NCI-H446 (cell line): ENCODE data around the gene SYNGR3.
"Not testable (repeated sequence)": the region's sequence is repeated elsewhere in the genome, so short reads cannot be mapped to it uniquely, and the experiment has no call there.

Source experiments
- DNase-seq, 2 experiments: peaks; one replicate each; lab custom pipeline; 2025; lab: John Stamatoyannopoulos, UW

SYNGR3 gene

GRCh38 chr16:2028620-2029220 is 39.0 kb downstream of the SYNGR3 start:
- no peak for DNase-seq

GRCh38 chr16:2029350-2029749 is 39.6 kb downstream of the SYNGR3 start:
- DNase-seq, result no peak

- no peak for DNase-seq
Measured at GRCh38 chr16:2030036-2030435, 40.3 kb downstream of the SYNGR3 start.

GRCh38 chr16:2031081-2031577 is 41.4 kb downstream of the SYNGR3 start:
- DNase-seq, result no peak

GRCh38 chr16:2032285-2033056 is 42.7 kb downstream of the SYNGR3 start:
- no peak for DNase-seq

GRCh38 chr16:2033057-2033908 is 43.5 kb downstream of the SYNGR3 start:
- DNase-seq, result no peak

- DNase-seq, result not testable (repeated sequence)
Measured at GRCh38 chr16:2033909-2034695, 44.3 kb downstream of the SYNGR3 start.

- no peak for DNase-seq
Measured at GRCh38 chr16:2034696-2035430, 45.1 kb downstream of the SYNGR3 start.

GRCh38 chr16:2035431-2036199 is 45.8 kb downstream of the SYNGR3 start:
- no peak for DNase-seq

GRCh38 chr16:2036200-2036966 is 46.6 kb downstream of the SYNGR3 start:
- DNase-seq, result no peak

GRCh38 chr16:2037115-2037514 is 47.3 kb downstream of the SYNGR3 start:
- DNase-seq, result no peak

GRCh38 chr16:2037647-2038381 is 48.0 kb downstream of the SYNGR3 start:
- DNase-seq, result no peak

- no peak for DNase-seq
Measured at GRCh38 chr16:2038382-2039231, 48.8 kb downstream of the SYNGR3 start.

- DNase-seq, result no peak
Measured at GRCh38 chr16:2039274-2040031, 49.7 kb downstream of the SYNGR3 start.

GRCh38 chr16:2040041-2040786 is 50.4 kb downstream of the SYNGR3 start:
- DNase-seq, result no peak

GRCh38 chr16:2040787-2041522 is 51.2 kb downstream of the SYNGR3 start:
- no peak for DNase-seq
